ENCODE data around the gene MYO18B.

GRCh38 chr22:26027341-26027740 lies 285.4 kb downstream of the MYO18B start:
- TF ChIP-seq, protein P1, sequence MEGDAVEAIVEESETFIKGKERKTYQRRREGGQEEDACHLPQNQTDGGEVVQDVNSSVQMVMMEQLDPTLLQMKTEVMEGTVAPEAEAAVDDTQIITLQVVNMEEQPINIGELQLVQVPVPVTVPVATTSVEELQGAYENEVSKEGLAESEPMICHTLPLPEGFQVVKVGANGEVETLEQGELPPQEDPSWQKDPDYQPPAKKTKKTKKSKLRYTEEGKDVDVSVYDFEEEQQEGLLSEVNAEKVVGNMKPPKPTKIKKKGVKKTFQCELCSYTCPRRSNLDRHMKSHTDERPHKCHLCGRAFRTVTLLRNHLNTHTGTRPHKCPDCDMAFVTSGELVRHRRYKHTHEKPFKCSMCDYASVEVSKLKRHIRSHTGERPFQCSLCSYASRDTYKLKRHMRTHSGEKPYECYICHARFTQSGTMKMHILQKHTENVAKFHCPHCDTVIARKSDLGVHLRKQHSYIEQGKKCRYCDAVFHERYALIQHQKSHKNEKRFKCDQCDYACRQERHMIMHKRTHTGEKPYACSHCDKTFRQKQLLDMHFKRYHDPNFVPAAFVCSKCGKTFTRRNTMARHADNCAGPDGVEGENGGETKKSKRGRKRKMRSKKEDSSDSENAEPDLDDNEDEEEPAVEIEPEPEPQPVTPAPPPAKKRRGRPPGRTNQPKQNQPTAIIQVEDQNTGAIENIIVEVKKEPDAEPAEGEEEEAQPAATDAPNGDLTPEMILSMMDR (conservative IDR thresholded peaks at IDR 0.05; ENCODE audit: low read depth, low read length): no peak
- TF ChIP-seq EZH2 (IDR thresholded peaks at IDR 0.05; ENCODE audit: low read length, unreplicated experiment): no peak

All from PC-3 (cell line).